ENCODE measurements around the gene CASP5.
"Not testable (repeated sequence)": the region's sequence is repeated elsewhere in the genome, so short reads cannot be mapped to it uniquely, and the experiment has no call there.

CASP5 gene

GRCh38 chr11:105033343-105033742 lies 10.4 kb upstream of the CASP5 start:
- no peak for DNase-seq (ENCODE audit: low spot score)

- no peak for DNase-seq (ENCODE audit: low spot score)
Measured at GRCh38 chr11:105032495-105032894, 9.5 kb upstream of the CASP5 start.

DNA sequence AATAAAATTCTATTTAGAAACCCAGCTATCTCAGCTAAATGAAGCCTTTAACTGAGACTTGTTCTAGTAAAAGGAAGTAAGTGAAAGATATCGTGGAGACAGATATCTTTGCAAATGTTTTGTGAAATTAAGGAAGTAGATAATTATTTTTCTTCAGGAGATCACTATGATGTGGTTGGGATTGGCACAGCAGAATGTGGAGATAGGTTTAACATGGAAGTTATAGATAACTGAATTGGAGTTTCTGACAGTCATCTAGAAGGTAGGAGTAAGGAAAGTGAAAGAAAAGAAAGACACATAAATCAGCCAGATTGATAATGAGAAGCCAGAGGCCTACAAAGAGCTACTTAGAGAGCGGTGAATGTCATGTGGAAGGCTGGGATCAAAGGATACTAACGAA lies 4.7 kb upstream of the CASP5 start:
- no peak for DNase-seq (ENCODE audit: low spot score)

GRCh38 chr11:105024394-105024793 lies 1.4 kb upstream of the CASP5 start:
- DNase-seq (ENCODE audit: low spot score) = no peak

DNA sequence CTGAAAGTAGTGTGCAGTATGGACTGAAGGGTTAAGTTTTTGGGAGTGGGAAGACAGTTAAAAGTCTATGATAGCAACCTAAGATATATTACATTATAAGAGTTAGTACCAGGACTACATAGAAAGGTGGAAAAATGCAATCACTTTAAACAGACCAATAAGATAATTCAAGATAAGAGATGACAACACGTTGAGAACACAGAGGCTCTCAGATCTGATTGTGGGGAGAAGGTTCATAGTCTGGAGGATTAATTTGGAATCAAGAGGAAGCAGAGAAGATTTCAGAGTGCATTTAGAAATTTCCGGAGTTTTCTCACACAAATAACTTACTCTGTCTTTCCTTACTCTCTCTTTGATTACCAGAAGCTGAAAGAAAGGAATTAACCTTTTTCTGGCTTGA lies 441 bp downstream of the CASP5 start:
- DNase-seq (ENCODE audit: low spot score) = no peak

GRCh38 chr11:105007463-105007862 lies 15.5 kb downstream of the CASP5 start:
- DNase-seq (ENCODE audit: low spot score) = no peak

DNA sequence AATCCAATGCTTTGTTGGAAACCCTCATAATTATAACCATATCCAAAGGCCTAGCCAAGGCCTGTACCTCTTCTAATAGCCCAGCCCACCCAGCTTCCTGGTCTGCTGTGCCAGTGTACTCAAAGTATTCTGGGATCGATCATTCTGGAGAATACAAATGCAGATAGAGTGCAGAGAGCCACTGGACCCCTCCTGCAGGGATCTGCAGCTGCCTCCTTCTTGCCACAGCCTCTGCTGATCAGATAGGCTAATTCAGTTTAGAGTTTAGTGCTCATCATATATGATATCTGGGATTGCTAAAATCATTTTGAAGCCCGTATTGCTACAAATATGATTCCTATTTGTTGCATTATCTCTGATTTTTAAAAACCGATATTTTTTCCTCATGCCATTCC lies 17.5 kb downstream of the CASP5 start:
- no peak for DNase-seq (ENCODE audit: low spot score)

DNA sequence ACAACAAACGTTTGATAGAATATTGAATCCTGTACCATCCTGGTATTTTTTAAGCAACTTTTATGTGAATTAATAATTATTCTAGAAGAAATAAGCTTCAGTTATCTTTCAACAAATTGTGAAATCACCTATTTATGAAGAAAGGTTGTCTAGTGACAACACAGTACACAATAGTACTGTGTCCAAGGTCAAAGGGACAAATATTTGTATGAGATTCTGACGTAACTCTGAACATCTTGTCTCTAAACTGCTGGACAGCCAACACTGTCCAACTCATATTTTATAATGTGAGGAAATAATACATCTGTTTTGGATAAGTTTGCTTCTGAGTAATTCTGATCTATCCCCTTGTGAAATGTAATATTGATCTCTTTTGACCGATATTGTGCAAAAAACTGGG lies 18.9 kb downstream of the CASP5 start:
- DNase-seq (ENCODE audit: low spot score) = no peak

DNA sequence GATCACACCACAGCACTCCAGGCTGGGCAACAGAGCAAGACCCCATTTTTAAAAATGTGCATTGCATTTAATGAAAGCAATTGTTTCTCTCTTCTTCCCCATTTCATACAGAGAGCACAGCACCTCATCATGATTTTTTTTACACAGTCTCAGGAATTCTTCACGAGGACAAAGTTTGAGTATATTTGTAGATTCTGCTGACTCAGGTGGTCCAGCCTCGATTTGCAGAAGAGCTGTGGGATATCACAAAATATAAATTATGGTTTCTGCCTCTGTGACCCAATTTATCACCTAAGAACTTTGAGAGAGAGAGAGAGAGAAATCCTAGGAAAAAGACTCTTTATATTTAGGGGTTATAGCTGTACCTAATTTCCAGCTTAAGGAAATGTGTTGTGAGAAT lies 19.8 kb downstream of the CASP5 start:
- no peak for DNase-seq (ENCODE audit: low spot score)

- DNase-seq (ENCODE audit: low spot score) = peak; percentile 35
Measured at GRCh38 chr11:105000797-105001196, 22.2 kb downstream of the CASP5 start.

GRCh38 chr11:105000167-105000566 lies 22.8 kb downstream of the CASP5 start:
- DNase-seq (ENCODE audit: low spot score) = no peak

- DNase-seq (ENCODE audit: low spot score) = no peak
Measured at GRCh38 chr11:104999721-105000120, 23.2 kb downstream of the CASP5 start.

GRCh38 chr11:104997288-104997687 lies 25.7 kb downstream of the CASP5 start:
- DNase-seq (ENCODE audit: low spot score) = no peak

- no peak for DNase-seq (ENCODE audit: low spot score)
Measured at GRCh38 chr11:104995001-104995408, 28.0 kb downstream of the CASP5 start.

- no peak for DNase-seq (ENCODE audit: low spot score)
Measured at GRCh38 chr11:104992781-104993180, 30.2 kb downstream of the CASP5 start.

- no peak for DNase-seq (ENCODE audit: low spot score)
Measured at GRCh38 chr11:104991994-104992393, 31.0 kb downstream of the CASP5 start.

DNA sequence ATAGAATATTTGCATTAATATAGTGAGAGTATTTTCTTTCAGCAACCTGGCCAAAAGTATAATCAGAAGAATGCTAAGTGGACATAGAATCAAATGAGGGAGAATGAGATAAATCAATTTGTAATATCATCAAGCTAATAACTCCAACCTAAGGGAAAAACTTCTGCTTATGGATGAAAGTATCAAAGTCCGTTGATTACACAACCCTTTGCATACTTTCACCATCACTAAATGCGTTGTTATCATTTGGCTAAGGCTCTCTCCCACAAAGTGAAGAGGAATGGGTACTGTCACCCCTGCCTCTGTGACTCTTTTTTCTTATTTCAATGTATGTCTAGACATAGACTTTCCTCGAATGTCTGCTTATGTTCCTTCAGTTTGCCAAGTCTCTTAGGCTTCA lies 38.2 kb downstream of the CASP5 start:
- no peak for DNase-seq (ENCODE audit: low spot score)

DNA sequence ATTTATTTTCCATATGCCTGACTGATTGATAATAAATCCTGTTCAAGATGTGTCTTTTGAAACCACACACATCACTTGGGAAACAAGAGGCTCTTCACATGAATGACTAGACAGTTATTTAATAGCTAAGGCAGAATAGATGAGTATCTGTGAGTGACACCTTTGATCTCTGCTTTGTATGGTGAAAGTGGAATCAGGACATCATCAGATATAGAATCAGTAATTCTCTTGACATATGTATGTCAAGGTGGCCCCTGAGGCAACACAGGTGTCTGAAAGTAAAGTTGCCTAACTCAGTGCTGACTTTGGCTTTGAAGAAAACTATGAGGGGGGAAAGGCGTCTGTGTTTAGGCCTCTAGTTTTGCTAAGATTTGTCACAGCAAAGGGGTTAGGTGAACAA lies 43.1 kb downstream of the CASP5 start:
- DNase-seq (ENCODE audit: low spot score) = no peak

GRCh38 chr11:104973616-104974015 lies 49.4 kb downstream of the CASP5 start:
- no peak for DNase-seq (ENCODE audit: low spot score)

DNA sequence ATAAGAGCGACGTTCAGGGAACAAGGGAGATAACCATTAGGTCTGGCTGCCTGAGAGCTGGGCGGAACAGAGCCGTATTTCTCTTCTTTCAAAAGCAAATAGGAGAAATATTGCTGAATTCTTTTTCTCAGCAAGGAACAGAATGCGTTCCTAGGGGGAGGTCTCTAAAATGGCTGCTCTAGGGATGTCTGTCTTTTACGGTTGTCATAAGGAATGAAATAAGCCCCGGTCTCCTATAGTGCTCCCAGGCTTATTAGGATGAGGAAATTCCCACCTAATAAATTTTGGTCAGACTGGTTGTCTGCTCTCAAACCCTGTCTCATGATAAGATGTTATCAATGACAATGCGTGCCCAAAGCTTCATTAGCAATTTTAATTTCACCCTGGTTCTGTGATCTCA lies 50.0 kb downstream of the CASP5 start:
- not testable (repeated sequence) for DNase-seq (ENCODE audit: low spot score)

DNA sequence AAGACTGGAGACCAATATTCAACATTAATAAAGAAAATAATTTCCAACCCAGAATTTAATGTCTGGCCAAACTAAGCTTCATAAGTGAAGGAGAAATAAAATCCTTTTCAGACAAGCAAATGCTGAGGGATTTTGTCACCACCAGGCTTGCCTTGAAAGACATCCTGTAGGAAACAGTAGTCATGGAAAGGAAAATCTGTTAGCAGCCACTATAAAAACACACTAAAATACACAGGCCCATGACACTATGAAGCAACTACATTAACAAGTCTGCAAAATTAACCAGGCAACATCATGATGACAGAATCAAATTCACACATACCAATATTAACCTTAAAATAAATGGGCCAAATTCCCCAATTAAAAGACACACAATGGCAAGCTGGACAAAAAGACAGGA lies 52.2 kb downstream of the CASP5 start:
- DNase-seq (ENCODE audit: low spot score) = no peak

GRCh38 chr11:104968856-104969776 lies 53.9 kb downstream of the CASP5 start:
- no peak for DNase-seq (ENCODE audit: low spot score)

DNA sequence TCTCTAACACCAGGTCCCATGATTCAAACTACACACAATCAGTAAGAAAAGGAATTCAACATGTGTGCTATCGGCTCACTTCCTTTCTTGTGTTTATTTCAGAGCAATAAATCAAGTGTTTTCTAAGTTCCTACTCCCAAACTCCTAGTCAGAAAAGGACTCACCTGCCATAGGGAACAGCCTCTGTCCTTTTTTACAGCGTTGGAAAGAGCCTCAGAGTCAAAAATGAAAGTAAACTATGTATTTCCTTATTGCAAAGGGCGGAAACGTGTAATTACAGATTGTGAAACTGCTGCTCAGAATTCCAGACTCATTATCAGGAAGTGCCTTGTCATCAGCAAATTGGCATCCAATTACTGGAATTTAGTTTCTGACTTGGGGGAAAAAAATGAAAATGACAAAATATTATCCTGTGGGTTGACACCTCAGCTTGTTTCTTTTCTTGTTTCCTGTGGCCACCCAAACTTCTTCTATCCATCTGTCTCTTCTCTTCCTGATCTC lies 54.6 kb downstream of the CASP5 start, which contains the start of gene CASP4:
TSS of gene CASP4 (minus strand) at position 220 of the 501 bp plus-strand sequence. CDS start at position 171, 49 bp downstream.
- no peak for DNase-seq (ENCODE audit: low spot score)
